CD8-positive, alpha-beta memory T cell (primary cell): ENCODE data around the gene CBLN3. TPM values are rescaled to one million over a fixed set of nuclear protein-coding genes. Genes with fewer than 3 reads are reported as not detected.

Experiments
- CTCF ChIA-PET: fragments of 350-600 bp; sonication (Branson Sonifier 250); formaldehyde crosslinking; loops from one replicate; lab custom pipeline; 2021; ENCODE audit warnings: antibody characterized with exemption; lab: Charles Lee
- POLR2A ChIA-PET: fragments of 350-600 bp; sonication (Branson Sonifier 250); formaldehyde crosslinking; loops from one replicate; lab custom pipeline; 2021; ENCODE audit warnings: antibody characterized with exemption; lab: Charles Lee
- DNase-seq, 5 donors: peaks; one replicate each; pipeline versions ENCODE4 v3.0.0 to v3.0.0-alpha.2; 2020 to 2022; ENCODE audit warnings: mixed read lengths in 1 of 5
- H3K27ac ChIP-seq: one replicate; pipeline ENCODE4 v1.7.0; 2013; ENCODE audit warnings: low read depth, mild to moderate bottlenecking, low read length, moderate library complexity
- H3K27me3 ChIP-seq: 2 replicates; pipeline ENCODE4 v1.7.0; 2013; ENCODE audit warnings: low read length, mild to moderate bottlenecking; ENCODE audit not compliant: insufficient read depth, poor library complexity, severe bottlenecking
- H3K36me3 ChIP-seq: 2 replicates; pipeline ENCODE4 v1.7.0; 2013; ENCODE audit warnings: mild to moderate bottlenecking, low read length, moderate library complexity; ENCODE audit not compliant: insufficient read depth
- H3K4me1 ChIP-seq: 2 replicates; pipeline ENCODE4 v1.7.0; 2013; ENCODE audit warnings: mild to moderate bottlenecking, low read length, moderate library complexity; ENCODE audit not compliant: insufficient read depth
- H3K4me3 ChIP-seq: 2 replicates; pipeline ENCODE4 v1.7.0; 2013; ENCODE audit warnings: mild to moderate bottlenecking, low read length
- H3K9me3 ChIP-seq: 2 replicates; pipeline ENCODE4 v1.7.0; 2013; ENCODE audit warnings: mild to moderate bottlenecking, low read length
- H3K27ac Mint-ChIP-seq, 8 donors: one replicate each; pipeline ENCODE4 v1.8.0; 2020 to 2021; ENCODE audit warnings: mixed read lengths in 8 of 8, mild to moderate bottlenecking in 6 of 8, inconsistent platforms in 3 of 8, moderate library complexity in 3 of 8
- H3K27me3 Mint-ChIP-seq, 2 donors: one replicate each; pipeline ENCODE4 v1.8.0; 2020 to 2021; ENCODE audit warnings: mixed read lengths in 2 of 2, mild to moderate bottlenecking in 1 of 2, moderate library complexity in 1 of 2
- H3K36me3 Mint-ChIP-seq, 3 donors: one replicate each; pipeline ENCODE4 v1.8.0; 2020 to 2021; ENCODE audit warnings: mixed read lengths in 3 of 3, inconsistent platforms in 1 of 3, mild to moderate bottlenecking in 1 of 3
- H3K4me1 Mint-ChIP-seq, 3 donors: one replicate each; pipeline ENCODE4 v1.8.0; 2020 to 2021; ENCODE audit warnings: mixed read lengths in 3 of 3, inconsistent platforms in 1 of 3, mild to moderate bottlenecking in 1 of 3
- H3K4me3 Mint-ChIP-seq, 7 donors: one replicate each; pipeline ENCODE4 v1.8.0; 2020 to 2021; ENCODE audit warnings: mixed read lengths in 7 of 7, mild to moderate bottlenecking in 6 of 7, moderate library complexity in 4 of 7, inconsistent platforms in 2 of 7
- H3K9me3 Mint-ChIP-seq, 5 donors: one replicate each; pipeline ENCODE4 v1.8.0; 2020 to 2022; ENCODE audit warnings: mixed read lengths in 5 of 5, mild to moderate bottlenecking in 3 of 5, moderate library complexity in 2 of 5, inconsistent platforms in 1 of 5
- polyA plus RNA-seq: library from polyadenylated mRNA; unstranded; fragments of 300-500 nt; fragmentation: Illumina TruSeq; gene quantifications from one replicate; pipeline ENCODE4 v1.2.3, GENCODE V29; 2021
- total RNA-seq, 2 experiments: library from RNA; stranded (reverse); gene quantifications; one replicate each; pipeline ENCODE4 v1.2.3, GENCODE V29; 2021

The CBLN3 gene
- total and polyA plus RNA-seq, 3 experiments from 2014 or later, result 7.4 to 7.7 TPM; not detected in 1

DNA sequence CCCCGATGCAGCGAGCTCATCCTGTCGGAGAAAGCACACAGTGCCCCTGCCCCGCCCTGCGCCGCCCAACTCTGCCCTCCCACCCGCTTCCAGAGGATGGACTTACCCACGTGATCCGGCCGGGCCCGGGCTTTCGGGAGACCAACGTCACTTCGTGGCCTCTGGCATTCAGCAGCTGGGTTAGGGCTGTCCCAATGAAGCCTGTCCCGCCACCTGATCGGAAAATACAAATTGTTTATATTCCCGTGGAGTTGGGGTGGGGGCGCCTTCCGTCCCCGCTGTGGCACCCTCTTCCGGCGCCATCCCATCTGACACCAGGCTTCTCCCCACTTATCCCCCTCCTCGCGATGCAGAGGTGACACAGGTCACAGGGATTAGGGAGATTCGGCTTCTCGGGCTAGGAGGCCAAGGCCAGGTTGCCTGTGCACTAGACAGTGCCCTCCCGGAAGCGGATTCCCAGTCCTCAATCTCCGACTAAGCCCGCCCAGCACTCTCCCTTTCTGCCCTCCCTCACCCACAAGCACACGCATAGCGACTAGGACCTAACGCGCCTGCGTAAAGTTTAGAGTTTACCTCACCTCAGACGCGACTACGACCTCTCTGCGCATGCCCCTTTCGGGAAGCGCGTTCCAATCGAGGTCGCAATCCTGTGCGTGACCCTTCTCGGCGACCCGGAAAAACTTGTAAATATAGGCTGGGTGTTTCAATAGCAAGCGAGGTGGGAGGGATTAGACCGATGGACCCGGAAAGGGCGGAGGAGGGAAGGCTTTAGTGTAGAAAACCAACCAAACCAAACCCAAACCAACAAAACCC lies 13.0 kb upstream of the CBLN3 start, which contains the start of gene SDR39U1:
SDR39U1 (minus strand) TSS at position 537 of the 813 bp plus-strand sequence; CDS start at position 530, 7 bp downstream.
- H3K27ac Mint-ChIP-seq, result peak within 1 kb of the TSS; percentile 93 to 99 (median 98)
- Histone ChIP-seq H3K4me1 (peaks cover 25% of the 10 kb centered on the region), H3K4me3 (peak within 1 kb of the TSS; percentile 96), H3K27me3 (no peaks in the 10 kb centered on the region), H3K27ac (peak within 1 kb of the TSS; percentile 97), H3K9me3 (no peaks in the 10 kb centered on the region), H3K36me3 (peaks cover 29% of the 10 kb centered on the region)
- H3K4me1 Mint-ChIP-seq, result peaks cover 34 to 54% (median 48%) of the 10 kb centered on the region in 3 donors
- H3K36me3 Mint-ChIP-seq, result peaks cover 0 to 51% (median 14%) of the 10 kb centered on the region in 3 donors
- POLR2A ChIA-PET, result interaction anchor here (0.6 to 3.1 kb wide), 10 partner anchors 12 to 1348 kb away, joined by 3 to 54 read pairs (median 4); partner anchors contain the start of genes ACIN1, CBLN3, KHNYN and NYNRIN
- peak within 1 kb of the TSS; percentile 88 to 99 (median 96) for H3K4me3 Mint-ChIP-seq
- DNase-seq, result peak; percentile 93 to 99 (median 96)
- CTCF ChIA-PET, result interaction anchor here (1.0 to 22.1 kb wide), 7 partner anchors 11 to 327 kb away, joined by 3 to 486 read pairs (median 4); partner anchors contain the start of genes ADCY4, CBLN3, CIDEB and DCAF11
- peaks cover 0 to 4% of the 10 kb centered on the region in 2 donors for H3K27me3 Mint-ChIP-seq
- no peaks in the 10 kb centered on the region for H3K9me3 Mint-ChIP-seq

DNA sequence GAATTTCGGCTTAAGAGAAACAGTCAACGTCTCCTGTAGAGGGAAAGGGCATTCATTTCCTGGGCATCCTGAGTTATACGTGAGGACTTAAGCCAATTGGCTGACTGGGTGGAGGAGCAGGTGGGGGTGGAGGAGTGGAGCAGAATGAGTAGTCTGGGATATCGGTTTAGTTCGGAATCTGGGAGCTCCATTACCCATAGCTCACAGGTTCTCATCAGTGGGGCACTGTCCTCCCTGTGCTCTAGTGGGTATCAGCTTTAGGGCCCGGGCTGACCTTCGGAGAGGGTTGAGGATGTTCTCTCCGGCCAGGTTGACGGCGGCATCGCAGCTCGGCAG lies 12.4 kb upstream of the CBLN3 start:
- H3K36me3 Mint-ChIP-seq, result peaks cover 0 to 56% (median 14%) of the 10 kb centered on the region in 3 donors
- peaks cover 0 to 4% of the 10 kb centered on the region in 2 donors for H3K27me3 Mint-ChIP-seq
- Histone ChIP-seq H3K36me3 (peaks cover 34% of the 10 kb centered on the region), H3K4me1 (peaks cover 31% of the 10 kb centered on the region), H3K27me3 (no peaks in the 10 kb centered on the region), H3K9me3 (no peaks in the 10 kb centered on the region), H3K4me3 (peak overlapping the region; percentile 96), H3K27ac (peak overlapping the region; percentile 97)
- peak overlapping the region; percentile 93 to 99 (median 98) for H3K27ac Mint-ChIP-seq
- no peak for DNase-seq
- ChIA-PET POLR2A (interaction anchor here (0.8 to 3.1 kb wide), 7 partner anchors 11 to 246 kb away, joined by 3 to 54 read pairs (median 4); partner anchors contain the start of genes CBLN3, KHNYN, RIPK3 and TINF2), CTCF (interaction anchor here (1.0 to 22.1 kb wide), 7 partner anchors 11 to 327 kb away, joined by 3 to 486 read pairs (median 4); partner anchors contain the start of genes ADCY4, CBLN3, CIDEB and DCAF11)
- H3K9me3 Mint-ChIP-seq, result no peaks in the 10 kb centered on the region
- H3K4me3 Mint-ChIP-seq, result peak overlapping the region; percentile 88 to 99 (median 96)
- peaks cover 38 to 60% (median 54%) of the 10 kb centered on the region in 3 donors for H3K4me1 Mint-ChIP-seq

DNA sequence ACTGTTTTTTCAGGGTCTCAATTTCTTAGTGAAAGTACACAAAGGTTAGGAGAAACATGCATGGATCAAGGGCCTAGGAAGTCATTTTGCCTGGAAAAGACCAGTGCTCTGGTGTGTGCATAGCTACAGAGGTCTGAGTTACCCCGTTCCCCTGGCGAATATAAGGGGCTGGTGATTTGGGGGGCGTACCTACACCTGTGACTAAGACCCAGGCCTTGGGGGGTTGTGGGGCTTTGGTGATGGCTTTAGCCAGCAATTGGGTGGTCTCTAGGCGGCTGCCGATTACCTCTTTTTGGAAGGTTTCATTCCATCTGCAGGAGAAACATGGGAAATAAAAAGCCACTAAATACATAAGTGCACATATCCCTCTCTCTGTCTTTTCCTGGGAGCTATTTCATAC lies 12.0 kb upstream of the CBLN3 start:
- peak overlapping the region; percentile 97 for H3K27ac ChIP-seq
- H3K27me3 Mint-ChIP-seq, result peaks cover 0 to 4% of the 10 kb centered on the region in 2 donors
- no peak for DNase-seq
- no peaks in the 10 kb centered on the region for H3K9me3 Mint-ChIP-seq
- H3K36me3 Mint-ChIP-seq, result peaks cover 0 to 59% (median 14%) of the 10 kb centered on the region in 3 donors
- H3K4me1 Mint-ChIP-seq, result peaks cover 42 to 64% (median 58%) of the 10 kb centered on the region in 3 donors
- H3K27me3 ChIP-seq, result no peaks in the 10 kb centered on the region
- peaks cover 35% of the 10 kb centered on the region for H3K36me3 ChIP-seq
- H3K27ac Mint-ChIP-seq, result peak overlapping the region; percentile 93 to 99 (median 98)
- ChIA-PET CTCF (interaction anchor here (1.0 to 22.1 kb wide), 8 partner anchors 10 to 327 kb away, joined by 3 to 486 read pairs (median 4); partner anchors contain the start of genes ADCY4, CBLN3, CIDEB and DCAF11), POLR2A (interaction anchor here (0.8 to 3.1 kb wide), 6 partner anchors 11 to 246 kb away, joined by 3 to 54 read pairs (median 4); partner anchors contain the start of genes CBLN3, KHNYN, RIPK3 and TINF2)
- peak overlapping the region; percentile 96 for H3K4me3 ChIP-seq
- no peaks in the 10 kb centered on the region for H3K9me3 ChIP-seq
- peaks cover 35% of the 10 kb centered on the region for H3K4me1 ChIP-seq
- peak overlapping the region; percentile 88 to 99 (median 96) for H3K4me3 Mint-ChIP-seq

DNA sequence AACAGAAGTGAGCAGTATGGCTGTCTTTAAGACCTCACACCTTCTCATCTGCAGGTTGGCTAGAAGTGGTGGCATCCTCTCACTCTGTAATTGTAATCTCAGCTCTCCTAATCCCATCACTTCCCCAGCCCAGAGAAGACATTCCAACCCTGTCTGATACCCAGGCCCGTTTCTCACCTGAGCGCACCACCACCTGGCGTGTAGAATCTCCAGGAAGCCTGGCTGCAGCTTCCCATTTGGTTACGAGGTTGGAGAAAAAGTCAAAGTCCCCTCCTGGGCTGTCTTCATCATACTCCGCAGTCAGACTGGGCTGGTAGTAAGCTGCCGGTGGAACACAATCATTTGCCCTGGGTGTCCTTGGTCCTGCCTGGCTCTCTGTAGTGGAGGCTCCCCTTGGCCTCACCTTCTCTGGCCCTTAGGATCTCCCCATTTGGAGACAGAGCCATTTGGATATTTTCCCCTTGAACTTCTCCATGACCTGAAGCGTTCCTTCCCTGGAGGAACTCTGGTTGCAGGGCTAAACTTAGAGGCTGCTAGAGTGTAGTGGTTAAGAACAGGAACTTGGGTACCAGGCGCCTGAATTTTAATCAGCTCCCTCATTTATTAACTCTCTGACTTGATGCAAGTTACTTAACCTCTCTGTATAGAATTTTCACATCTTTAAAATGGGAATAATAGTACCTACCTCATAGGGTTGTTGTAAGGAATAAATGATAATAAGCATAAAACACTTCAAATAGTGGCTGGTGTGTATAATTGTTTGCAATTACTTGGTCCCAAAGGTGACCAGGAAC lies 11.3 kb upstream of the CBLN3 start:
- CTCF ChIA-PET, result interaction anchor here (1.3 to 22.1 kb wide), 6 partner anchors 9 to 326 kb away, joined by 3 to 486 read pairs (median 8); partner anchors contain the start of genes ADCY4, CBLN3, CIDEB and DCAF11
- Mint-ChIP-seq H3K9me3 (no peaks in the 10 kb centered on the region), H3K27ac (peak overlapping the region in 7 of 8 donors; percentile 77 to 99 (median 98)), H3K27me3 (peaks cover 0 to 4% of the 10 kb centered on the region in 2 donors), H3K36me3 (peaks cover 0 to 66% (median 13%) of the 10 kb centered on the region in 3 donors), H3K4me3 (peak overlapping the region; percentile 78 to 99 (median 96)), H3K4me1 (peaks cover 43 to 66% (median 60%) of the 10 kb centered on the region in 3 donors)
- Histone ChIP-seq H3K4me1 (peaks cover 37% of the 10 kb centered on the region), H3K36me3 (peaks cover 41% of the 10 kb centered on the region), H3K9me3 (no peaks in the 10 kb centered on the region), H3K27ac (no peak overlapping the region), H3K27me3 (no peaks in the 10 kb centered on the region), H3K4me3 (no peak overlapping the region)
- POLR2A ChIA-PET, result interaction anchor here (1.5 to 3.1 kb wide), 3 partner anchors 10 to 108 kb away, joined by 5 to 54 read pairs (median 7); partner anchors contain the start of genes CBLN3 and KHNYN
- no peak for DNase-seq

DNA sequence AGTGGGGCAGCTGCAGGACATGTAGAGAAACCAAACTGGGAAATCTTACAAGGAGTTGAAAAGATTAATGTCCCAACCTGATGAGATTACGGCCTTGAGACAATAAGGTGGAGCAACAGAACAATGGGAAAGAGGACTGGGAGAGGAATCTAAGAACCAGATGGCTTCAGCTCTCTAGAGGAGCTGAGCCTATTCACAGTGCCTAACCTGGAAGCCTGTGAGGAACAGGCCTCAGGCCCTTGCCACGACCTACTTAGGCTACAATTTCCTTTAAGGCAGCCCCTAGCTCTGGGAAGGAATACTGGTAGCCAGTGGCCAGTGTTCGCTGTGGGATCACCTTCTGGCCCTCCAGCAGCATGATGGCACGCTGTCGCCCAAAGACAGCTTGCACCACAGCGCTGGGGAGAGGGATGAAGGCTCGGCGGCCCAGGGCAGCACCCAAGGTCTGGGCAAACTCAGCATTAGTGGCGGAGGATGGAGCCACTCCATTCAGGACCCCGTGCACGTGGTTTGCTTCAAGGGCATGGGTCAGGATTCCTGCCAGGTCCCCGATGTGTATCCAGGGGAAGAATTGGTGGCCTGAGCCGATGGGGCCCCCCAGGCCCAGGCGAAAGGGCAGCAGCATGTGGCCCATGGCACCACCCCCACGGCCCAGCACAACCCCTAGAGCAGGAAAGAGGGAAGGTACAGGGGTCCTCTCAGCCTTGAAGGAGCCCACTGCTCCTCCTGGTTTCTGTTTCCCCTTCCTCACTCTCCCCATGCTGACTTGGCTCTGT lies 10.6 kb upstream of the CBLN3 start:
- Mint-ChIP-seq H3K27ac (peak overlapping the region in 6 of 8 donors; percentile 7 to 99 (median 40)), H3K36me3 (peaks cover 0 to 74% (median 13%) of the 10 kb centered on the region in 3 donors), H3K4me1 (peaks cover 48 to 74% (median 67%) of the 10 kb centered on the region in 3 donors), H3K9me3 (no peaks in the 10 kb centered on the region), H3K4me3 (peak overlapping the region in 2 of 7 donors; percentile 15 to 57), H3K27me3 (peaks cover 0 to 4% of the 10 kb centered on the region in 2 donors)
- Histone ChIP-seq H3K36me3 (peaks cover 41% of the 10 kb centered on the region), H3K9me3 (no peaks in the 10 kb centered on the region), H3K27me3 (no peaks in the 10 kb centered on the region), H3K27ac (no peak overlapping the region), H3K4me1 (peaks cover 37% of the 10 kb centered on the region), H3K4me3 (no peak overlapping the region)
- POLR2A ChIA-PET, result interaction anchor here (2.1 kb wide), 1 partner anchor 10 kb away, joined by 5 read pairs; the partner anchor contains the start of gene KHNYN
- CTCF ChIA-PET, result interaction anchor here (1.5 to 22.1 kb wide), 4 partner anchors 9 to 279 kb away, joined by 3 to 486 read pairs (median 30); partner anchors contain the start of genes ADCY4, CBLN3, CIDEB and KHNYN
- DNase-seq, result no peak

DNA sequence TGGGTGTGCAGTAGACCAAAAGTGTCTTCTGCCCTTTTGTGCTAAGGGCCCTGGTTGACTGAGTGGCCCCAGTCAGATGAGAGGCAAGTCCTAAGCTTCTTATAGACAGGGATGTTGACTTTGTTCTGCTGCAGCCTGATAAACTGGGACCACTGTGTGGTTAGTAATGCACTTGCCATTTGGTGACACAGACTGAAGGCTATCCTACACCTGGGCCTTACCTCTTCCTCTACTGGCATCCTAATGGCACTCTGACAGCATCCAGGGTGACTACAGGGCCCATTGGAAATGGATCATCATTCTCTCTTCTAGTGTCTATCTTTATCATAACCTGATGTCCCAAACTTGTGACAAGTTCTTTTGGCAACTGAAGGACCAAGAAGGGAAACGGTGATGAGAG lies 9.8 kb upstream of the CBLN3 start:
- Histone ChIP-seq H3K27me3 (no peaks in the 10 kb centered on the region), H3K27ac (no peak overlapping the region), H3K4me3 (no peak overlapping the region), H3K36me3 (peaks cover 41% of the 10 kb centered on the region), H3K4me1 (peaks cover 37% of the 10 kb centered on the region), H3K9me3 (no peaks in the 10 kb centered on the region)
- DNase-seq, result no peak
- ChIA-PET CTCF (interaction anchor here (3.5 to 22.1 kb wide), 3 partner anchors 8 to 131 kb away, joined by 12 to 486 read pairs (median 49); partner anchors contain the start of genes ADCY4, CBLN3, CIDEB and KHNYN), POLR2A (interaction anchor here (2.1 kb wide), 1 partner anchor 9 kb away, joined by 5 read pairs; the partner anchor contains the start of gene KHNYN)
- peaks cover 48 to 76% (median 67%) of the 10 kb centered on the region in 3 donors for H3K4me1 Mint-ChIP-seq
- H3K36me3 Mint-ChIP-seq, result peaks cover 0 to 80% (median 13%) of the 10 kb centered on the region in 3 donors
- peaks cover 0 to 4% of the 10 kb centered on the region in 2 donors for H3K27me3 Mint-ChIP-seq
- peak overlapping the region in 1 of 7 donors; percentile 57 for H3K4me3 Mint-ChIP-seq
- no peaks in the 10 kb centered on the region for H3K9me3 Mint-ChIP-seq
- H3K27ac Mint-ChIP-seq, result peak overlapping the region in 5 of 8 donors; percentile 3 to 76 (median 18)
